Measurements from ENCODE around the gene CEBPA.

Gene CEBPA

DNA sequence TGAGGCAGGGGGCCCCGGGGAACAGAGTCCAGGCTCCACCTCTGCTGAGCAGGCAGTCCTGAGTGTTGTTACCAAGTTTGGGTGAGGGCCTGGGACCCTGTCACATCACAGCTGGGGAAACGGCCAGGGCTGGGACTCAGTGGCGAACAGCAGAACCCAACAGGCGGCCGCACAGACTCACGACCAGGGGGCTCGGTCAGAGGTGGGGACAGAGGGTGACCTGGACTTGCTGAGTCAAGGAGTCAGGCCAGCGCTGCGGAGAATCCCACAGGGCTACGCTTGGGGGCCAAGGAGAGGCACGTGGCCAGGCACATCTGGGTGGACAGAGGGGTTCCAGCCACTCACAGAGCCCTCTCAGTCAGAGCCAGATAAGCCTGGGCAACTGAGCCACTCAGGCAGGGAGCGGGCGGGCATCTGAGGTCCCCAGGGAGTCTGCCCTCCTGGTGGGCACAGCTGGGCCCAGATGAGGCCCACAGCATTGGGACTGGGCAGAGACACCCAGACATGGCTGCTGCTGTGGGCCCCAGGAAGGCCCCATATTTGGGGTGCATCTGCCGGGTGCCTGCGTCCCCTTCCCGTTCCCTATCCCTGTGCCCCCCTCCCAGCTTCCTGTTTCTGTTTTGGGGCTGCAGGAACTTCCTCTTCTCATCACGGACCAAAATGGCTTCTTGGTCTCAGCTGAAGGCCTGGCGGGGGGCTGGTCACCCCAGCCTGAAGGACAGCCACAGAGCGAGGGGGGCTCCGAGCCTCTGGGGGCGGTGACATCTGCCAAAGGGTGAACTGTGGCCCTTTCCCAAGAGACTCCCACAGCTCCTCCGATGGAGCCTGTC lies 34.0 kb downstream of the CEBPA start:
- no peak for DNase-seq

DNA sequence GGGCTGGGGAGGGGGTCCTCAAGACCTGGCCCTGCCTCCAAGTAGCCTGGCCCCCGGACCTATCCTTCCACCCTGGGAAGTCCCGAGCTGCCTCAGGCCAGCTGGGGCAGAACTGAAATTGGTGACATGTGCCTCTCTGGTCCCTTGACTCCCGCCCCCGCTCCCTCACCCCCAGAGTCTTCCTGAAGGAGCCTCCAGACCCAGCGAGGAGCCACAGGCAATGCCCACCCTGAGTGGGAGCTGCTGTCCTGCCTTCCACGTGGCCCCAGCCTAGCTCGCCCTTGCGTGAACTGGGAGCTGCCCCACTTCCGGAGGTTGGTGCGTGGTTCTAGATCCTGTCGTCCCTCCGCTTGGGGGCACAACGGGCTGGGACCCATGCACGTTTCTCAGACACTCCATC lies 34.6 kb downstream of the CEBPA start:
- DNase-seq: no peak

- DNase-seq: no peak
Measured at GRCh38 chr19:33266974-33267484, 35.3 kb downstream of the CEBPA start.

- no peak for DNase-seq
Measured at GRCh38 chr19:33264881-33265445, 37.4 kb downstream of the CEBPA start.

GRCh38 chr19:33263325-33264023 lies 38.9 kb downstream of the CEBPA start:
- no peak for DNase-seq

- DNase-seq: no peak
Measured at GRCh38 chr19:33261511-33262189, 40.7 kb downstream of the CEBPA start.

DNA sequence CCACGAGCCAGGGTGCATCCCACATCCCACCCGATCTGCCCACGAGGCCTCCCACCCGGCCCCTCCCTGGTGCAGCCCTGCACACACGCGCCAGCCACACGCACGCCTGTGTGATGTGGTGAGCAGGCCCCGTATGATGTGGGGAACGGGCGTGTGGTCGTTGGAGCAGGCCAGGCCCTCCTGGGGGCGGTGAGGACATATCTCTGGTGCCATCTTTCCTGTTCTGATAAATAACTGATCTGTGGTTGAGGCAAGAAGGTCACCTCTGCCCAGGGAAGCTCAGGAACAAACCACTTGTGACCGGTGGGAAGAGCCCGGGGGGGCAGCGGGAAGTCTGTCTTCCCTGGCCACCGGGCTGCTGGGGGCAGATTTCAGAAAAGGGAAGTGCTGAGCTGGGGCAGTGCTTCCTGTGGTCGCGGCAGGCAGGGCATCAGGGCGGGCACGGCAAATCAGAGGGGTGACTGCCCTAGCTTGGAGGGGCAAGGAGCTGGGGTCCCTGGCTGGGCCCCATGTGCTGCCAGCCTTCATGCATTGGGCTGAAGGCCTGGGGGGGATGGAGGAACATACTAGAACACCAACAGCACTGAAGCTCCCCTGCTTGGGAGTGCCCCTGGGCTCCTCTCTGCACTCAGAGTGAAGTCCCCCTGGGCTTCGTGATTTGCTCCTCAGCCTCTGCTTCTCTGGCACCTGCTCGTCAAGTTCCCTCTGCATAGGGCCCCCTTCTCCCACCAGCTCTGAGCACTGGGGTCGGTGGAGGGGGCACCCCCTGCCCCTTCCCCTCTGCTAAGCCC lies 41.5 kb downstream of the CEBPA start:
- no peak for DNase-seq

- DNase-seq: no peak
Measured at GRCh38 chr19:33259539-33259938, 42.8 kb downstream of the CEBPA start.

- DNase-seq: no peak
Measured at GRCh38 chr19:33257828-33258227, 44.5 kb downstream of the CEBPA start.

DNA sequence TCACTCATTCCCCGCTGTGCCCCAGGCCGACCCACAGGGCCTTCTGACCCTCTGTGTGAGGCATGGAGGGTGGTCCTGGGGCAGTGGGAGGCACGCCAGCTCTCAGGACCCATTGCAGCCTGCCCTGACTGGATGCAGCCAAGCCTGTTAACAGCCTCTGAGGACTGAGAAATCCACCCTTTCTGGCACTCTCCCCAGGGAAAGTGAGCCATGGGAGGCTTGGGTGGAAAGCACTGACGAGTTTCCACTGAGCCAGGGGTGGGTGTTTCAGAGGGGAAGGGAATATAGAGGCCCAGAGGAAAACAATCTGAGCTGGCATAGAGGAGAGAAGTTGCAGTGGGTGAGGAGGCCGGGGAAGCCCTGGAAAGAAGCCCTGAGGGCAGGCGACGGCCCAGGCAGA lies 46.1 kb downstream of the CEBPA start:
- no peak for DNase-seq

GRCh38 chr19:33255781-33256180 lies 46.6 kb downstream of the CEBPA start:
- no peak for DNase-seq

GRCh38 chr19:33254245-33254824 lies 48.0 kb downstream of the CEBPA start:
- DNase-seq: no peak

GRCh38 chr19:33252971-33253370 lies 49.4 kb downstream of the CEBPA start:
- no peak for DNase-seq

DNA sequence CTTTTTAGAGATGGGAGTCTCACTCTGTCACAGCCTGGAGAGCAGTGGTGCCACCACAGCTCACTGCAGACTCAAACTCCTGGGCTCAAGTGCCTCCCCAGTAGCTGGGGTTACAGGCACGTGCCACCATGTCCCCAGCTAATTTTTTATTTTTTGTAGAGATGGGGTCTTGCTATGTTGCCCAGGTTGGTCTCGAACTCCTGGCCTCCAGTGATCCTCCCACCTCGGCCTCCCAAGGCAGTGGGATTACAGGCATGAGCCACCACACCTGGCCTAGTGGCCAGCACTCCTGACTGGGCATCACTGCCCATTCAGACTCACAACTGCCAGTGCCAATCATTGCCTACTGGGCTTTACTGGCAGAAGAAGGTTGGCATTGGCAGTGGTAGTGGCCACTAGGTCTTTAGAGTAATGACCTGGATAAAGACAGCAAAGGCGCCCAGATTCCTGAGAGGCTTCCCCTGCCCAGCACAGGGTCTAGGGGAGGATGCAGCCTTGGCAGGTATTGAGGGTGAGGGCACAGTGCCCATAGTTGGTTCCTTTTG lies 49.8 kb downstream of the CEBPA start:
- DNase-seq: no peak

DNA sequence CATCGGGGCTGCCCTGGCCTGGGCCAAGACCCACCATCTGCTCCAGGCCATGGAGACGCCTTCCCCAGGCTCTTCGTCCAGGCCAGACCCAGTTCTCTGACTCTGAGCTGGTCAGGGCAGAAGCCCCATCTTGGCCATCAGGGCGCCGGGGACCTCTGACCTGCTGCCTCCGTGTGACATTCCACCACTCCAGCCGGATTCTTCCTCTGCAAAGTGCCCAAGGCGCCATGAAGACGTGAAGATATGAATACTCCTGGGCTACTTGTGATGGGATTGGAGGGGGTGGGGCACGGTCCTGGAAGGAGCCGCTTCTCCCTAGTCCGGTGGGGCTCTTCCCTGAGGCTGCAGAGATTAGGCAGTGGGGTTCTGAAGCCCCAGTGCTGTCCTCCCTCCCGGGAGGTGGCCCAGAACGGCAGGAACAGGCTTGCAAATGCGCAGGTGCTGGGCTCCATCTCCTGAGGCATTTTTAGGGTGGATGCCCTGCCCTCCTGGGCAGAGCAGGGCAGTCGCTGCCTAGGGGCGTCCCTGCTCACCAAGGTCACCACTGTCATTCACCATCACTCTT lies 50.7 kb downstream of the CEBPA start:
- DNase-seq: no peak

DNA sequence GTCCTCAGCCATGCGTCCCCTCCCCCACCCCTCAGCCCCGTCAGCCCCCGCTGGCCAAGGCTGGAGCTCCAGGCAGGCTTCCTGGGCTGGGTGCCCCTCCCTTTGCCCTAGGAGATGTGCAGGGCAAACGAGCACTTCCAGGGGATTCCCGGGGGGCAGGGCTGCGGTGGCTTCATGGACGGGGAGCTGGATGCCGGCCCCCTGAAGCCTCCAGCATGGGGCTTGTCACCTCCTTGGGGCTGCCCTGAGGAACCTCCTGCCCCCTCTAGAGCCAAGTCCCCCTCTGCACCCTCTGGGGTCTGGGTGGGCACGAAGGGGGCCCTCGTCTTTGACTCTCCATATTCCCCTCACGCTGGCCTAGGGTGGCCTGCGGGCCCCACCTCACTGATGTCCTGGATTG lies 51.3 kb downstream of the CEBPA start:
- DNase-seq: no peak

DNA sequence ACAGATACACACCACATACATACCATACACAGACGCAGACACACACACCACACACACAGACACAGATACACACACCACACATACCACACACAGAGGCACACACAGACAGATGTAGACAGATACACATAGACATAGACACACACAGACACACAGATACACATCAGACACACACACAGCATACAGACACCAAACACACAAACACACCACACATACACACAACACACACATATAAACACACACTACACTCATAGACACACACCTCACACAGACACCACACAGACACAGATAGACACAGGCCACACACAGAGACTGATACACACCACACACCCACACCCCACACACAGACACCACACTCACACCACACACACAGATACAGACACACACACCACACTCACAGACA lies 51.8 kb downstream of the CEBPA start:
- DNase-seq: no peak

All from NCI-H748 treated with DMSO at 0.1 percent for 48 hours (cell line).